Measurements from ENCODE around the gene TMEM222.

The TMEM222 gene

DNA sequence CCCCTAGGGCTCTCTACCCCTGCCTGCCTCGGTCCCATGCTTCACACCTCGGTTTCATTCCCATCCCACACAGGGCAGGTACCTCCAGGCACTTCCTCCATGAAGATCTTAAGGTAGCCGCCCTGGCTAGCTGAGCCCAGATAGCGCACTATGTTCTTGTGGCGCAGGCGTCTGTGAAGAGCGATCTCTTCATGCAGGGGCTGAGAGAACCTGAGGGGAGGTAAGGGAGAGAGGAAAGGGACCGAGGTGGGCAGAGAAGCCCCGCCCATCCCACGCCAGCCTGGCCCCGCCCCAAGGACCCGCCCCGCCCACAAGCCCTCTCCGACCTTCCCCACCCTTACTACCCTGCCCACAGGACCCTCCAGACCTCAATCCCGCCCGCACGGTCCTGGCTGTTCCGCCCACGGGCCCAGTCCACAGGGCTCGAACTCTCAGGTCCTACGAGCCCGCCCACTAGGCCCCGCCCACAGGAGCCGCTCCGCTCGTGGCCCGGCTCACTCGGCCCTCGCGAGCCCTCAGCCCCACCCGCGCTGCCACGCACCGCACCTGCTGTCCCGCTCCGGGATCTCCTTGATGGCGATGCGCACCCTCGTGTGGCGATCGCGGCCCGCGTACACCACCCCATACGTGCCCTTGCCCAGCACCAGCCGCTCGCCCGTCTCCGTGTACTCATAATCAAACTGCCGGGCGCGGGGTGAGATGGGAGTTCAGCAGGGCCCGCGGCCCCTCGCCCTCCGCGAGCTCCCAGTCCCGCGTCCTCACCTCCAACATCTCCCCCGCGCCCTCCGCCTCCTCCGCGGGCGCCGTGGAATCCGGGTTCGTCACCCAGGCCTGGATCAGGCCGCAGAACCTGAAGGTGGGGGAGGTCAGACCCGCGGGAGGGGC, 38.4 kb downstream of the TMEM222 start:
- in situ Hi-C loops (cut with MboI; ENCODE audit: low sequenced_read_pairs, unreplicated experiment) = no loop called here
- DNase-seq (ENCODE audit: low spot score) = peak; percentile 75
- no peak for TF ChIP-seq CTCF (IDR thresholded peaks at IDR 0.05; ENCODE audit: borderline replicate concordance, control extremely low read depth, extremely low read depth, insufficient read depth, missing control alignments)

GRCh38 chr1:27361044-27361402, 39.1 kb downstream of the TMEM222 start:
- no peak for DNase-seq (ENCODE audit: low spot score)
- in situ Hi-C loops (cut with MboI; ENCODE audit: low sequenced_read_pairs, unreplicated experiment) = no loop called here
- TF ChIP-seq CTCF (IDR thresholded peaks at IDR 0.05; ENCODE audit: borderline replicate concordance, control extremely low read depth, extremely low read depth, insufficient read depth, missing control alignments) = no peak

DNA sequence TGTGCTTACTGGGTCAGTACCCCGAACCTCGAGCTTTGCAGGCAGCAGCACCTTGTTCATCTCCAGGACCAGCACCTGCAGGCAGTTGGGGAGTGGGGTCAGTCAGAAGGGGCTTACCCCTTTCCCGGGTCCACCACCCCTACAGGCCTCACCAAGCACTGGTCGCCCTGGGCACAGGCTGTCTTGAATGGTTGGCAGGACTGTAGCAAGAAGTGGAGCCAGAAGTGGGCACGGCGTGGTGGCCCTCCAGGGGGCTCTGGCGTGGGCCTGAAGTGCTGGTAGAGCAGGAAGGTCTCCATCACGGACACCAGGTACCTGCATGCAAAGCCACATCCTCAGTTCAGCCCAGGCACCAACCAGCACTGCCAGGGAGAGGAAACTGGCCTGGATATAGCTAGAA, 39.6 kb downstream of the TMEM222 start:
- DNase-seq (ENCODE audit: low spot score) = no peak
- in situ Hi-C loops (cut with MboI; ENCODE audit: low sequenced_read_pairs, unreplicated experiment) = no loop called here
- no peak for TF ChIP-seq CTCF (IDR thresholded peaks at IDR 0.05; ENCODE audit: borderline replicate concordance, control extremely low read depth, extremely low read depth, insufficient read depth, missing control alignments)

GRCh38 chr1:27363766-27364695, 42.1 kb downstream of the TMEM222 start:
- in situ Hi-C loops (cut with MboI; ENCODE audit: low sequenced_read_pairs, unreplicated experiment) = no loop called here
- DNase-seq (ENCODE audit: low spot score) = no peak
- no peak for TF ChIP-seq CTCF (IDR thresholded peaks at IDR 0.05; ENCODE audit: borderline replicate concordance, control extremely low read depth, extremely low read depth, insufficient read depth, missing control alignments)

- in situ Hi-C loops (cut with MboI; ENCODE audit: low sequenced_read_pairs, unreplicated experiment) = no loop called here
Observed at GRCh38 chr1:27364696-27365371, 42.9 kb downstream of the TMEM222 start.

More at GRCh38 chr1:27364696-27365371, 42.9 kb downstream of the TMEM222 start:
- no peak for TF ChIP-seq CTCF (IDR thresholded peaks at IDR 0.05; ENCODE audit: borderline replicate concordance, control extremely low read depth, extremely low read depth, insufficient read depth, missing control alignments)
- no peak for DNase-seq (ENCODE audit: low spot score)

Measured in GM13976 (cell line).